VCaP (cell line): ENCODE data around the gene ERC1.
"Not testable (repeated sequence)": the region's sequence is repeated elsewhere in the genome, so short reads cannot be mapped to it uniquely, and the experiment has no call there.

Source experiments
- H3K27ac ChIP-seq: fragments of 450-650 bp; 2 replicates; pipeline ENCODE4 v1.5.1; 2017
- TF ChIP-seq, protein P1 (sequence below): fragments of 450-650 bp; conservative IDR thresholded peaks from 2 replicates; pipeline ENCODE4 v1.5.1; 2017; ENCODE audit warnings: mild to moderate bottlenecking, moderate library complexity

ERC1 gene

DNA sequence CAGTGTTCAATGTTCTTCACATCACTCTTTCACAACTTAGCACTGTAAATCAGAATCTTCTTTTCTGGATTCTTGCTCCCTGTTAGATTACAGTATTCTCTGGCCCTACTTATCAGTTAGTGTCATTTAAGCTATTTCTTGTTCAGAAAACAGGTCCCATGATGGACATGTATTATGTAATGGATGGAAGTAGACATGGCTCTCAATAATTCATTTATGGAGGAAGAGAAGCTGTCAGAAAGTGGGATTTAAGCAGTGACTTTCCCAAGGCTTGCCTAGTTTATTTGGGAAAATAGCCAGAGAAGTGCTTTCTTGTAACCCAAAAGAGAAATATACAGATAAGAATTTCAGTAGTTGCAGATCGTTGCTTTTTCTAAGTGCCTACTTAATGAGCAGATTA, 1.6 kb downstream of the ERC1 start:
- peak overlapping the region; percentile 99; the same call in 1 of the 2 replicates for H3K27ac ChIP-seq
- TF ChIP-seq, protein P1, sequence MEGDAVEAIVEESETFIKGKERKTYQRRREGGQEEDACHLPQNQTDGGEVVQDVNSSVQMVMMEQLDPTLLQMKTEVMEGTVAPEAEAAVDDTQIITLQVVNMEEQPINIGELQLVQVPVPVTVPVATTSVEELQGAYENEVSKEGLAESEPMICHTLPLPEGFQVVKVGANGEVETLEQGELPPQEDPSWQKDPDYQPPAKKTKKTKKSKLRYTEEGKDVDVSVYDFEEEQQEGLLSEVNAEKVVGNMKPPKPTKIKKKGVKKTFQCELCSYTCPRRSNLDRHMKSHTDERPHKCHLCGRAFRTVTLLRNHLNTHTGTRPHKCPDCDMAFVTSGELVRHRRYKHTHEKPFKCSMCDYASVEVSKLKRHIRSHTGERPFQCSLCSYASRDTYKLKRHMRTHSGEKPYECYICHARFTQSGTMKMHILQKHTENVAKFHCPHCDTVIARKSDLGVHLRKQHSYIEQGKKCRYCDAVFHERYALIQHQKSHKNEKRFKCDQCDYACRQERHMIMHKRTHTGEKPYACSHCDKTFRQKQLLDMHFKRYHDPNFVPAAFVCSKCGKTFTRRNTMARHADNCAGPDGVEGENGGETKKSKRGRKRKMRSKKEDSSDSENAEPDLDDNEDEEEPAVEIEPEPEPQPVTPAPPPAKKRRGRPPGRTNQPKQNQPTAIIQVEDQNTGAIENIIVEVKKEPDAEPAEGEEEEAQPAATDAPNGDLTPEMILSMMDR = no peak

DNA sequence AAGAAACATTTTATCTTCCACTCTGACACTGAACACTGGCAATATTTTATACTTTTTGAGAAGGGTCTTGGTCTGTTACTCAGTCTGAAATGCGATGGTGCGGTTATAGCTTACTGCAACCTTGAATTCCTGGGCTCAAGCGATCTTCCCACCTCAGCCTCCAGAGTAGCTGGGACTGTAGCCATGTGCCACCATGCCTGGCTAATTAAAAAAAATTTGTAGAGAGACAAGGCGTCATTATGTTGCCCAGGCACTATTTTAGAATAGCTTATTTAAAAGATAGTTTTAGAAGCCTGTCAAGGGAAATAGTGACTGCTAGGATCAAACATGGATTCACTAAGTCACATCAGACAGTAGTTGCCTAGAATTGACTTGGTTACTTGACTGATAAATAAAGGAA, 5.9 kb downstream of the ERC1 start:
- TF ChIP-seq, protein P1 = no peak
- H3K27ac ChIP-seq = no peak overlapping the region

DNA sequence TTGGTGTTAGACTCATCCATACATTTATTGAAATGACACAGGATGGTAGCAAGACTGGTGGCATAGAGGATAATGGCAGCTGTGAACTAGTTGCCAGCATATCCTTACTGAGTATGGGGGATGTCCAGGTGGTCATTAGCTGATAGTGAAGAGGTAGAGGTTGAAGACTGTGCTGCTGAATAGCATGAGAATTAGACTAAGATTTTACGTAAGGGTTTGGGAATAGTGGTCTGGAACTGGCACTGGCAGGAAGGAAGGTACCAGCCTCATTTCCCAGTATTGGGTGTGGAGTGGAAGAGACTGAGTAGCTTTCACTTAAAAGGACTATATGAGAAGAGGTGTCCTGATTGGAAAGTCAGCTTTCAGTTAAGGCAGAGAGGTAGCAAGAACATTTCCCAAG, 6.5 kb downstream of the ERC1 start:
- TF ChIP-seq, protein P1 = no peak
- H3K27ac ChIP-seq = no peak overlapping the region

DNA sequence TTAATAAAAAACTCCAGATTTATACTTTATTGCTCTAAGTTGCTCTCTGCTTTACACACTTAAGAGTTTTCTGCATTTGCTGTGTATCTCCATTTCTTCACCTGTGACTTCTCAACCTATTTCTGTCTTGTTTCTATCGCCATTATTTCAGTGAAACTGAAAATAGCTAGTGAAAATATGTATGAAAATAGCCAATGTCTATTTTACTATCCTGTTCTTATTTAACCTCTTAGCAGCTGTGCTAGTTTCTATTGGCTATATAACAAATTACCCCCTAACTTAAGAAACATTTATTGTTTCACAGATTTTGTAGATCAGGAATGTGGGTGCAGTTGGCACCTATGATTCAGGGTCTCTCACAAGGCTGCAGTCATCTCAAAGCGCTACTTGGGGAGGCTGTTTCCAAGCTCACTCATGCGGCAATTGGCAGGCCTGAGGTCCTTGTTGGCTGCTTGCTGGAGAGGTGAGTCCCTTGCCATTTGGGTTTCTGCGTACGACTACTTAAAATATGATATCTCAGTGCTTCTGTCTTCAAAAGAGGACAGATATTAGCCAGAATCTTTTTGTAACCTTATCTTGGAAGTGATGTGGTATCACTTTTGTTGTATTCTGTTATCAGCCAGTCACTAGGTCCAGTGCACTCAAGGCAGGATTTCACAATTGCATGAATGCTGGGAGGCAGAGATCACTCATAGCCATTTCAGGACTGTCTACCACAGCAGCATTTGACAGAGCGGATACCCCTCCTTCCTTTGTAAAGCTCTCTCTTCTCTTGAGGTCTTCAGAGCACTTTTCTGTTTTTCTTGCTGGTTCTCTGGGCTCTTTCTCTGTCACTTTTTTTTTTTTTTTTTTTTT, 7.2 kb downstream of the ERC1 start:
- TF ChIP-seq, protein P1 = no peak
- no peak overlapping the region for H3K27ac ChIP-seq

DNA sequence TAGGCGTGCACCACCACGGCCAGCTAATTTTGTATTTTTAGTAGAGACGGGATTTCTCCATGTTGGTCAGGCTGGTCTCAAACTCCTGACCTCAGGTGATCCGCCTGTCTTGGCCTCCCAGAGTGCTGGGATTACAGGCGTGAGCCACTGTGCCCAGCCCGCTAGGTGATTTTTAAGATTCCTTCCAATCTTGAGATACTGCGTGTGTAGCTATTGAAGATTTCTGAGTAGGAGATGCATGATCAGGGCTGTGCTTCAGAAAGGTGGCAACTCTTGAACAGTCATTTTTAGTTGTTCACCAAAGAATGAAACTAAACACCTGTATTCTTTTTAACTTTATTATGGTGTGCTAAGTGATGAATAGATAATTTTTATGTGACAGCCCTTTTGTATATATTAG, 8.7 kb downstream of the ERC1 start:
- H3K27ac ChIP-seq = not testable (repeated sequence)

DNA sequence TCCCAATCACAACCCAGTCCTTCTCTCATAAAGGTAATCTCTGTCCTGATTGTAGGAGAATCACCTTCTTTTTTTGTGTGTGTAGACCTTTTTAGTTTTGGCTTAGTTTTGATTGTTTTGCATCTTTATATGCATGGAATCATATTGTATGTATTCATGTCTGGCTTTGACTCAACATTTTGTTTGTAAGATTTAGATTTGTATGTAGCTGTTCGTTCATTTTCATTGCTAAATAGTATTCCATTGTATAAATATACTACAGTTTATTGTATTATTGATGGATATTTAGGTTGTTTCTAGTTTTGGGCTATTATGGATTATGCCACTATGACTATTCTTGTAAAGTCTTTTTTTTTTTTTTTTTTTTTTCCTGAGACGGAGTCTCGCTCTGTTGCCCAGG, 10.5 kb downstream of the ERC1 start:
- TF ChIP-seq, protein P1 = no peak

DNA sequence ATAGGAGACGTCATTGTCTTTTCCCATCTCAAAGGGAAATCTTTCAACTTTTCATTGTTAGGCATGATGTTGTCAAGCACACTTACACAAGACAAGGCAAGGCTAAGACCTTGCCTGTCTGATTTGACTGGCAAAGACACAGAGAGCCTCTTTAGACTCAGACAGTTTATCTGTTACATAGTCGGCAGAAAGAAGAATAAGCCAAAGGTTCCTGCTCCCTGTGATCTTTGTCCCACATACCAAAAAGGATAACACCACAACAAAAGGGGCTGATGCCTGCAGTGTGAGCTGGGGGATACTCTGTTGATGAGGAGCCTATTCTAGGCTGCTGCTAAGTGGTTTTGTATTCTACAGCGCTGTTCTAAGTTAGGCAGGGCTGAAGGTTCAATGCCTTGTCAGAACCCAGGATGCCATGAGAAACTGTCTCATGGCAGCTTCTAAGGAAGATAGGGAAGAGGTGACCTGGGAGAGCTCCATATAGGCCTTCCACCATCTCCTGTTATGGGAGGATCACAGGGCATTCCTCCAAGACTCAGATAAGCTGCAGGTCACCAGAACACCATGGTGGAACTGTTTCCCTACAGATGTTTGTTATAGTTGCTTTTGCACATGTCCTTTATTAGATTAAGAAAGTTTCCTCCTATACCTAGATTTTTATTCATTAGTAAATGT, 12.7 kb downstream of the ERC1 start:
- H3K27ac ChIP-seq = no peak overlapping the region

More for the DNA sequence above, 10.5 kb downstream of the ERC1 start:
- no peak overlapping the region for H3K27ac ChIP-seq

More for the DNA sequence above, 12.7 kb downstream of the ERC1 start:
- TF ChIP-seq, protein P1 = no peak
